ENCODE results near the gene PHACTR1. TPM values are rescaled to one million over a fixed set of nuclear protein-coding genes. Genes with fewer than 3 reads are reported as not detected.

PHACTR1 gene
- total and polyA plus RNA-seq, 9 of the 15 experiments (the other 6 are each of a cell fraction or from before 2014, with no cell fraction given) = 11.5 to 32.6 (median 22.0) TPM

GRCh38 chr6:13302751-13303667 is 586.4 kb downstream of the PHACTR1 start (continued):
- TF ChIP-seq ZNF175 (CRISPR knock-in tag; IDR thresholded peaks at IDR 0.05; ENCODE audit: low read depth) = peak; percentile 91
- no peak for TF ChIP-seq U2AF1 (optimal IDR thresholded peaks at IDR 0.05; ENCODE audit: low read depth, low read length)
- TF ChIP-seq NFRKB (IDR thresholded peaks at IDR 0.05; ENCODE audit: low read depth) = peak; percentile 38; the same call in 1 of the 2 replicates
- TF ChIP-seq, protein P1, sequence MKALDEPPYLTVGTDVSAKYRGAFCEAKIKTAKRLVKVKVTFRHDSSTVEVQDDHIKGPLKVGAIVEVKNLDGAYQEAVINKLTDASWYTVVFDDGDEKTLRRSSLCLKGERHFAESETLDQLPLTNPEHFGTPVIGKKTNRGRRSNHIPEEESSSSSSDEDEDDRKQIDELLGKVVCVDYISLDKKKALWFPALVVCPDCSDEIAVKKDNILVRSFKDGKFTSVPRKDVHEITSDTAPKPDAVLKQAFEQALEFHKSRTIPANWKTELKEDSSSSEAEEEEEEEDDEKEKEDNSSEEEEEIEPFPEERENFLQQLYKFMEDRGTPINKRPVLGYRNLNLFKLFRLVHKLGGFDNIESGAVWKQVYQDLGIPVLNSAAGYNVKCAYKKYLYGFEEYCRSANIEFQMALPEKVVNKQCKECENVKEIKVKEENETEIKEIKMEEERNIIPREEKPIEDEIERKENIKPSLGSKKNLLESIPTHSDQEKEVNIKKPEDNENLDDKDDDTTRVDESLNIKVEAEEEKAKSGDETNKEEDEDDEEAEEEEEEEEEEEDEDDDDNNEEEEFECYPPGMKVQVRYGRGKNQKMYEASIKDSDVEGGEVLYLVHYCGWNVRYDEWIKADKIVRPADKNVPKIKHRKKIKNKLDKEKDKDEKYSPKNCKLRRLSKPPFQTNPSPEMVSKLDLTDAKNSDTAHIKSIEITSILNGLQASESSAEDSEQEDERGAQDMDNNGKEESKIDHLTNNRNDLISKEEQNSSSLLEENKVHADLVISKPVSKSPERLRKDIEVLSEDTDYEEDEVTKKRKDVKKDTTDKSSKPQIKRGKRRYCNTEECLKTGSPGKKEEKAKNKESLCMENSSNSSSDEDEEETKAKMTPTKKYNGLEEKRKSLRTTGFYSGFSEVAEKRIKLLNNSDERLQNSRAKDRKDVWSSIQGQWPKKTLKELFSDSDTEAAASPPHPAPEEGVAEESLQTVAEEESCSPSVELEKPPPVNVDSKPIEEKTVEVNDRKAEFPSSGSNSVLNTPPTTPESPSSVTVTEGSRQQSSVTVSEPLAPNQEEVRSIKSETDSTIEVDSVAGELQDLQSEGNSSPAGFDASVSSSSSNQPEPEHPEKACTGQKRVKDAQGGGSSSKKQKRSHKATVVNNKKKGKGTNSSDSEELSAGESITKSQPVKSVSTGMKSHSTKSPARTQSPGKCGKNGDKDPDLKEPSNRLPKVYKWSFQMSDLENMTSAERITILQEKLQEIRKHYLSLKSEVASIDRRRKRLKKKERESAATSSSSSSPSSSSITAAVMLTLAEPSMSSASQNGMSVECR (CRISPR knock-in tag; IDR thresholded peaks at IDR 0.05) = 0 out of 2 replicates have a peak, but pooled peaks have one; percentile 45
- TF ChIP-seq CTBP1 (IDR thresholded peaks at IDR 0.05; ENCODE audit: borderline replicate concordance) = peak; percentile 77; the same call in 1 of the 2 replicates
- no peak for TF ChIP-seq NUFIP1 (IDR thresholded peaks at IDR 0.05; ENCODE audit: partially characterized antibody)
- no peak for TF ChIP-seq ZNF764 (CRISPR knock-in tag; IDR thresholded peaks at IDR 0.05; ENCODE audit: low read depth)
- no peak for TF ChIP-seq TBP (optimal IDR thresholded peaks at IDR 0.05; ENCODE audit: low read depth, low read length)
- no peak for TF ChIP-seq AFF4 (CRISPR knock-in tag; IDR thresholded peaks at IDR 0.05)
- peak; percentile 72 for TF ChIP-seq NCOR1 (IDR thresholded peaks at IDR 0.05)
- no peak for TF ChIP-seq CHAMP1 (IDR thresholded peaks at IDR 0.05)
- TF ChIP-seq CREM (IDR thresholded peaks at IDR 0.05; ENCODE audit: low read depth) = peak; percentile 50; the same call in 1 of the 2 replicates
- TF ChIP-seq TCF7 (IDR thresholded peaks at IDR 0.05; ENCODE audit: borderline replicate concordance) = no peak
- TF ChIP-seq SMARCA4 (IDR thresholded peaks at IDR 0.05) = peak; percentile 81
- no peak for TF ChIP-seq ZNF551 (CRISPR knock-in tag; IDR thresholded peaks at IDR 0.05)
- peak; percentile 39 for TF ChIP-seq SAP30 (IDR thresholded peaks at IDR 0.05; ENCODE audit: borderline replicate concordance, insufficient read depth, low read depth, low read length, poor library complexity, severe bottlenecking)
